CD14-positive monocyte (primary cell): ENCODE data around the gene DAD1. TPM values are rescaled to one million over a fixed set of nuclear protein-coding genes. Genes with fewer than 3 reads are reported as not detected.

ENCODE experiments used
- DNase-seq, 3 donors: peaks; one replicate each; pipeline ENCODE4 v3.0.0-alpha.2; 2011 to 2022
- H2AFZ ChIP-seq: 2 replicates; pipeline ENCODE4 v1.6.0; 2012; ENCODE audit warnings: mild to moderate bottlenecking, low read depth, low read length, inconsistent platforms; ENCODE audit not compliant: insufficient read depth, poor library complexity, severe bottlenecking
- H3K27ac ChIP-seq, 2 donors: 1 replicate in 1 of 2; 2 replicates in 1 of 2; pipeline ENCODE4 v1.5.1; 2012 to 2013; ENCODE audit warnings: low read length in 2 of 2, control low read depth in 1 of 2, inconsistent platforms in 1 of 2, low read depth in 1 of 2, mild to moderate bottlenecking in 1 of 2
- H3K27me3 ChIP-seq, 2 donors: one replicate each; pipeline versions ENCODE4 v1.6.0 to v1.6.1; 2011 to 2013; ENCODE audit warnings: low read length in 2 of 2; ENCODE audit not compliant: control insufficient read depth in 2 of 2, insufficient read depth in 2 of 2
- H3K36me3 ChIP-seq, 2 donors: replicated peaks in 1 of 2; 1 replicate in 1 of 2; 2 replicates in 1 of 2; pipeline versions ENCODE4 v1.5.1 to v1.6.1; 2012 to 2013; ENCODE audit warnings: low read length in 2 of 2, control low read depth in 1 of 2, inconsistent platforms in 1 of 2, mild to moderate bottlenecking in 1 of 2; ENCODE audit not compliant: insufficient read depth in 2 of 2, control insufficient read depth in 1 of 2
- H3K4me1 ChIP-seq, 2 donors: 1 replicate in 1 of 2; 2 replicates in 1 of 2; pipeline versions ENCODE4 v1.5.1 to v1.6.1; 2012 to 2013; ENCODE audit warnings: low read length in 2 of 2, control low read depth in 1 of 2, inconsistent platforms in 1 of 2, mild to moderate bottlenecking in 1 of 2, moderate library complexity in 1 of 2; ENCODE audit not compliant: insufficient read depth in 2 of 2, control insufficient read depth in 1 of 2
- H3K4me2 ChIP-seq: replicated peaks from 2 replicates; pipeline ENCODE3; 2012; ENCODE audit warnings: low read length, moderate library complexity, mild to moderate bottlenecking; ENCODE audit not compliant: poor library complexity, severe bottlenecking; ENCODE audit errors: extremely low read depth
- H3K4me3 ChIP-seq, 3 experiments: fragments of 200-600 bp in 1 of 3; sonication (generic) in 1 of 3; replicated peaks in 1 of 3; 1 replicate in 2 of 3; 2 replicates in 1 of 3; pipeline ENCODE4 v1.5.1; 2011 to 2013; ENCODE audit warnings: low read length in 3 of 3, mild to moderate bottlenecking in 3 of 3, control low read depth in 2 of 3, low read depth in 2 of 3, inconsistent platforms in 1 of 3, moderate library complexity in 1 of 3
- H3K79me2 ChIP-seq: 2 replicates; pipeline ENCODE4 v1.6.0; 2012; ENCODE audit warnings: mild to moderate bottlenecking, control low read depth, inconsistent platforms, low read length, moderate library complexity; ENCODE audit not compliant: insufficient read depth
- H3K9ac ChIP-seq: 2 replicates; pipeline ENCODE4 v1.6.0; 2017; ENCODE audit warnings: low read length, mild to moderate bottlenecking; ENCODE audit not compliant: insufficient read depth, poor library complexity, severe bottlenecking
- H3K9me3 ChIP-seq, 2 donors: replicated peaks in 1 of 2; 1 replicate in 1 of 2; 2 replicates in 1 of 2; pipeline versions ENCODE4 v1.5.1 to v1.6.1; 2012 to 2013; ENCODE audit warnings: low read length in 2 of 2, control low read depth in 1 of 2; ENCODE audit not compliant: control insufficient read depth in 1 of 2, insufficient read depth in 1 of 2
- H4K20me1 ChIP-seq: 2 replicates; pipeline ENCODE4 v1.6.0; 2012; ENCODE audit warnings: mild to moderate bottlenecking, low read length, control low read depth, moderate library complexity; ENCODE audit not compliant: insufficient read depth
- H3K27ac Mint-ChIP-seq, 7 donors: one replicate each; pipeline ENCODE4 v1.8.0; 2020; ENCODE audit warnings: mild to moderate bottlenecking in 7 of 7, mixed read lengths in 7 of 7, moderate library complexity in 6 of 7, inconsistent platforms in 2 of 7
- H3K27me3 Mint-ChIP-seq, 3 donors: one replicate each; pipeline ENCODE4 v1.8.0; 2021 to 2022; ENCODE audit warnings: low read depth in 3 of 3, mild to moderate bottlenecking in 3 of 3, mixed read lengths in 3 of 3, moderate library complexity in 3 of 3, inconsistent platforms in 1 of 3
- H3K36me3 Mint-ChIP-seq, 2 donors: one replicate each; pipeline ENCODE4 v1.8.0; 2020; ENCODE audit warnings: mixed read lengths in 2 of 2, inconsistent platforms in 1 of 2, mild to moderate bottlenecking in 1 of 2
- H3K4me1 Mint-ChIP-seq: one replicate; pipeline ENCODE4 v1.8.0; 2020; ENCODE audit warnings: mild to moderate bottlenecking, mixed read lengths
- H3K4me3 Mint-ChIP-seq, 2 donors: one replicate each; pipeline ENCODE4 v1.8.0; 2020; ENCODE audit warnings: mild to moderate bottlenecking in 2 of 2, mixed read lengths in 2 of 2, moderate library complexity in 1 of 2
- H3K9me3 Mint-ChIP-seq, 7 donors: one replicate each; pipeline ENCODE4 v1.8.0; 2020 to 2022; ENCODE audit warnings: mixed read lengths in 7 of 7, mild to moderate bottlenecking in 6 of 7, moderate library complexity in 6 of 7, inconsistent platforms in 2 of 7
- WGBS: methylation state at CpG from one replicate; pipeline ENCODE4 v1.1.5; 2013; ENCODE audit warnings: missing lambda C conversion rate; ENCODE audit not compliant: insufficient coverage; 5-methylcytosine and 5-hydroxymethylcytosine counted together
- intact Hi-C, 2 donors: fragments of 100-400 bp; cut with micrococcal nuclease; formaldehyde crosslinking; loops; one replicate each; pipeline versions ENCODE4 v1.15.0 to v1.15.1; 2023
- polyA plus RNA-seq, 3 donors: library from polyadenylated mRNA; depleted of rRNA in 1 of 3; unstranded in 2 of 3; stranded (reverse) in 1 of 3; fragments of 300-500 nt in 2 of 3; fragments of >200 nt in 1 of 3; fragmentation: Illumina TruSeq in 2 of 3; gene quantifications; 1 replicate in 2 of 3; 2 replicates in 1 of 3; pipeline ENCODE4 v1.2.3, GENCODE V29; 2012 to 2021
- TF ChIP-seq, protein P1 (sequence below): fragments of 200-600 bp; IDR thresholded peaks from one replicate; pipeline ENCODE4 v1.8.0; 2022; ENCODE audit warnings: antibody characterized with exemption, mild to moderate bottlenecking

The DAD1 gene
- polyA plus RNA-seq, 3 donors = 126 to 444 (median 440) TPM

DNA sequence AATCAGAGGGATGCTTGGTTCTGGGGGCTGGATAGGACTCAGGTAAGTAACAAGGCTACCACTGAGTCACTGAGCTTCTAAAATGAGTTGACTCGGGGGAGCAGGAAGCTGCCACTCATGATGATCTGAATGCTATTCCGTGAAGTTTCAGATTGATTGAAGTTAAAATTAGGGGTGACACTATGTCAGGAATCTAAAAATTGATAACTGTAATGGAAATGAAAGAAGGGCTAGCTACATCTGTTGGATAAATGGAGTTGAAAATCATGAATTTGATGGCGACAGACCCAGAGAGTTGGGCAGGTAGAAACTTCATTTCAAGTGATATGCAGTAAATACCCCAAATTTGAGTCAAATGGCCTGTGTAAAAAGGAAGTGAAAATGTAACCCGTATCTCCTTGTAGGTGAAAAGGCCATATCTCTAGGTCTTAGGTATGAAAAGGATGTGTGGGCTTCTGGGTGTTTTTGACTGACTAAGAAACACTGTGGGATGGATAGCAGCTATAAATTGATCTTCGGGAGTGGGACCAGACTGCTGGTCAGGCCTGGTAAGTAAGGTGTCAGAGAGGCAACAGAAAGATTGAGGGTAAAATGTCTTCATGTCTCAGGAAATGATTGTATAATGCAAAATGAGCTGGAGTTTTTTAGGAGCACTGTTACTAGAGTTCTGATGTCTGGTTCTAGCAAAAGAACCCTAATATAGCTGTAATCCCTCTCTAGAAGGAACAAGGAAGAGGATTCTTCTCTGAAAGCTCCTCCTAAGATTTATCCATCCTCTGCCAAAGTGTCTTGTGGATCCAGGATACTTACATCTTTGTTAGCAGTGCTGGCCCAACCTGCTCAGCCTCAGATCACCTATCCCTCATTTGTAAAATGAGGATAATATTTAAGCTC lies 57.3 kb downstream of the DAD1 start:
- peaks cover under 1% of the 10 kb centered on the region for H3K4me1 Mint-ChIP-seq
- H3K4me2 ChIP-seq = no peak overlapping the region
- H4K20me1 ChIP-seq = no peaks in the 10 kb centered on the region
- H3K27me3 ChIP-seq = no peaks in the 10 kb centered on the region
- no peaks in the 10 kb centered on the region for H3K4me1 ChIP-seq
- no peak overlapping the region for H3K9ac ChIP-seq
- H3K36me3 Mint-ChIP-seq = no peaks in the 10 kb centered on the region
- no peak overlapping the region for H3K4me3 Mint-ChIP-seq
- no peaks in the 10 kb centered on the region for H3K9me3 Mint-ChIP-seq
- H3K36me3 ChIP-seq = no peaks in the 10 kb centered on the region
- TF ChIP-seq, protein P1, sequence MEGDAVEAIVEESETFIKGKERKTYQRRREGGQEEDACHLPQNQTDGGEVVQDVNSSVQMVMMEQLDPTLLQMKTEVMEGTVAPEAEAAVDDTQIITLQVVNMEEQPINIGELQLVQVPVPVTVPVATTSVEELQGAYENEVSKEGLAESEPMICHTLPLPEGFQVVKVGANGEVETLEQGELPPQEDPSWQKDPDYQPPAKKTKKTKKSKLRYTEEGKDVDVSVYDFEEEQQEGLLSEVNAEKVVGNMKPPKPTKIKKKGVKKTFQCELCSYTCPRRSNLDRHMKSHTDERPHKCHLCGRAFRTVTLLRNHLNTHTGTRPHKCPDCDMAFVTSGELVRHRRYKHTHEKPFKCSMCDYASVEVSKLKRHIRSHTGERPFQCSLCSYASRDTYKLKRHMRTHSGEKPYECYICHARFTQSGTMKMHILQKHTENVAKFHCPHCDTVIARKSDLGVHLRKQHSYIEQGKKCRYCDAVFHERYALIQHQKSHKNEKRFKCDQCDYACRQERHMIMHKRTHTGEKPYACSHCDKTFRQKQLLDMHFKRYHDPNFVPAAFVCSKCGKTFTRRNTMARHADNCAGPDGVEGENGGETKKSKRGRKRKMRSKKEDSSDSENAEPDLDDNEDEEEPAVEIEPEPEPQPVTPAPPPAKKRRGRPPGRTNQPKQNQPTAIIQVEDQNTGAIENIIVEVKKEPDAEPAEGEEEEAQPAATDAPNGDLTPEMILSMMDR = no peak
- no peak overlapping the region for H3K27ac ChIP-seq
- no peak overlapping the region for H3K4me3 ChIP-seq
- H3K27me3 Mint-ChIP-seq = peaks cover 0 to 2% (median 0%) of the 10 kb centered on the region in 3 donors
- no peaks in the 10 kb centered on the region for H3K9me3 ChIP-seq
- WGBS = 84% methylated on average over 5 of the region's 5 CpGs
- intact Hi-C loops = no loop called here
- no peaks in the 10 kb centered on the region for H3K79me2 ChIP-seq
- H3K27ac Mint-ChIP-seq = peak overlapping the region in 2 of 7 donors; percentile 3 to 19
- H2AFZ ChIP-seq = no peak overlapping the region
- no peak for DNase-seq

GRCh38 chr14:22530127-22530526 lies 58.9 kb downstream of the DAD1 start:
- H3K27ac ChIP-seq = no peak overlapping the region

More at GRCh38 chr14:22530127-22530526, 58.9 kb downstream of the DAD1 start:
- no peaks in the 10 kb centered on the region for H4K20me1 ChIP-seq
- H3K27me3 ChIP-seq = no peaks in the 10 kb centered on the region
- no peak overlapping the region for H3K4me3 Mint-ChIP-seq
- no peak overlapping the region for H3K4me3 ChIP-seq
- H3K4me2 ChIP-seq = no peak overlapping the region
- no peak overlapping the region for H2AFZ ChIP-seq
- no peaks in the 10 kb centered on the region for H3K4me1 Mint-ChIP-seq
- H3K27ac Mint-ChIP-seq = peak overlapping the region in 1 of 7 donors; percentile 26
- H3K79me2 ChIP-seq = no peaks in the 10 kb centered on the region
- no peaks in the 10 kb centered on the region for H3K9me3 ChIP-seq
- no peak overlapping the region for H3K9ac ChIP-seq
- TF ChIP-seq, protein P1 = no peak
- no peak for DNase-seq
- WGBS = 100% methylated on average over 1 of the region's 1 CpG
- no peaks in the 10 kb centered on the region for H3K36me3 Mint-ChIP-seq
- H3K27me3 Mint-ChIP-seq = peaks cover 0 to 2% (median 0%) of the 10 kb centered on the region in 3 donors
- intact Hi-C loops = no loop called here
- no peaks in the 10 kb centered on the region for H3K4me1 ChIP-seq
- H3K36me3 ChIP-seq = no peaks in the 10 kb centered on the region
- H3K9me3 Mint-ChIP-seq = no peaks in the 10 kb centered on the region
